Neuronal stem cell (in vitro differentiated cells): ENCODE data around the gene RASGEF1C.

Source experiments
- DNase-seq: peaks from one replicate; pipeline ENCODE4 v3.0.0-alpha.2; 2013; ENCODE audit warnings: low spot score
- H2AFZ ChIP-seq: one replicate; pipeline ENCODE4 v1.6.1; 2013; ENCODE audit warnings: mild to moderate bottlenecking, low read length, inconsistent platforms
- H2AK5ac ChIP-seq: 2 replicates; pipeline ENCODE4 v1.6.1; 2013; ENCODE audit warnings: low read depth, mild to moderate bottlenecking, inconsistent platforms, low read length, moderate library complexity, mixed read lengths
- H2BK120ac ChIP-seq: 2 replicates; pipeline ENCODE4 v1.6.1; 2013; ENCODE audit warnings: low read depth, mild to moderate bottlenecking, inconsistent platforms, low read length, moderate library complexity, mixed read lengths
- H2BK12ac ChIP-seq: one replicate; pipeline ENCODE4 v1.6.1; 2013; ENCODE audit warnings: low read length, inconsistent platforms
- H2BK15ac ChIP-seq: 2 replicates; pipeline ENCODE4 v1.6.1; 2013; ENCODE audit warnings: mild to moderate bottlenecking, low read length, inconsistent platforms, mixed read lengths
- H2BK5ac ChIP-seq: one replicate; pipeline ENCODE4 v1.6.1; 2013; ENCODE audit warnings: inconsistent platforms, mild to moderate bottlenecking, low read length, moderate library complexity
- H3K14ac ChIP-seq: one replicate; pipeline ENCODE4 v1.6.1; 2013; ENCODE audit warnings: low read length, inconsistent platforms
- H3K18ac ChIP-seq: 2 replicates; pipeline ENCODE4 v1.6.1; 2013; ENCODE audit warnings: low read length, inconsistent platforms
- H3K23ac ChIP-seq: 2 replicates; pipeline ENCODE4 v1.6.1; 2013; ENCODE audit warnings: low read depth, mild to moderate bottlenecking, mixed read lengths, low read length, inconsistent platforms; ENCODE audit not compliant: poor library complexity
- H3K27ac ChIP-seq: replicated peaks from 3 replicates; pipeline ENCODE4 v1.5.1; 2013; ENCODE audit warnings: low read length, inconsistent platforms
- H3K27me3 ChIP-seq, 3 experiments: 2 replicates each; pipeline ENCODE4 v1.6.1; 2013; ENCODE audit warnings: low read length in 3 of 3, mild to moderate bottlenecking in 2 of 3, inconsistent platforms in 1 of 3, low read depth in 1 of 3, mixed read lengths in 1 of 3, moderate library complexity in 1 of 3; ENCODE audit not compliant: control insufficient read depth in 3 of 3, insufficient read depth in 3 of 3
- H3K36me3 ChIP-seq, 2 donors: replicated peaks in 1 of 2; 2 replicates each; pipeline ENCODE4 v1.6.1; 2013; ENCODE audit warnings: low read length in 2 of 2; ENCODE audit not compliant: control insufficient read depth in 2 of 2, insufficient read depth in 2 of 2
- H3K4ac ChIP-seq: 2 replicates; pipeline ENCODE4 v1.6.1; 2013; ENCODE audit warnings: inconsistent platforms, mild to moderate bottlenecking, low read length, moderate library complexity
- H3K4me1 ChIP-seq, 2 donors: 1 replicate in 1 of 2; 2 replicates in 1 of 2; pipeline ENCODE4 v1.6.1; 2013; ENCODE audit warnings: low read length in 2 of 2, low read depth in 1 of 2; ENCODE audit not compliant: control insufficient read depth in 2 of 2, insufficient read depth in 1 of 2
- H3K4me2 ChIP-seq: one replicate; pipeline ENCODE4 v1.6.1; 2013; ENCODE audit warnings: mild to moderate bottlenecking, low read length, inconsistent platforms; ENCODE audit not compliant: insufficient read depth, poor library complexity, severe bottlenecking
- H3K4me3 ChIP-seq, 2 donors: 2 replicates each; pipeline ENCODE4 v1.5.1; 2013; ENCODE audit warnings: low read length in 2 of 2, mild to moderate bottlenecking in 2 of 2, inconsistent platforms in 1 of 2, moderate library complexity in 1 of 2
- H3K79me1 ChIP-seq: one replicate; pipeline ENCODE4 v1.6.1; 2013; ENCODE audit warnings: low read depth, mild to moderate bottlenecking, inconsistent platforms, low read length, moderate library complexity
- H3K9ac ChIP-seq: one replicate; pipeline ENCODE4 v1.6.1; 2013; ENCODE audit warnings: mild to moderate bottlenecking, low read depth, low read length, inconsistent platforms; ENCODE audit not compliant: poor library complexity
- H3K9me3 ChIP-seq, 2 donors: replicated peaks in 1 of 2; 2 replicates each; pipeline versions ENCODE3 to v1.6.1; 2013; ENCODE audit warnings: low read length in 2 of 2, mild to moderate bottlenecking in 2 of 2, inconsistent platforms in 1 of 2, low read depth in 1 of 2, mixed read lengths in 1 of 2, moderate library complexity in 1 of 2; ENCODE audit not compliant: control insufficient read depth in 2 of 2, insufficient read depth in 1 of 2
- H4K8ac ChIP-seq: one replicate; pipeline ENCODE4 v1.6.1; 2013; ENCODE audit warnings: low read depth, mild to moderate bottlenecking, inconsistent platforms, low read length, moderate library complexity
- H4K91ac ChIP-seq: one replicate; pipeline ENCODE4 v1.6.1; 2013; ENCODE audit warnings: low read length, low read depth, mild to moderate bottlenecking, inconsistent platforms; ENCODE audit not compliant: poor library complexity
- WGBS, 2 donors: extraction: QIAGEN DNeasy Blood & Tissue Kit; methylation state at CpG; one replicate each; pipeline ENCODE4 v1.1.7; 2013; ENCODE audit warnings: missing lambda C conversion rate in 2 of 2, mixed read lengths in 1 of 2; ENCODE audit not compliant: insufficient read length in 2 of 2, insufficient replicate concordance in 1 of 2; ENCODE audit errors: extremely low coverage in 2 of 2; 5-methylcytosine and 5-hydroxymethylcytosine counted together

The RASGEF1C gene

GRCh38 chr5:180054226-180054625, 154.8 kb downstream of the RASGEF1C start:
- Histone ChIP-seq H2BK15ac (no peak overlapping the region), H4K91ac (no peak overlapping the region), H3K79me1 (peaks cover 2% of the 10 kb centered on the region), H2AFZ (no peak overlapping the region), H2AK5ac (no peak overlapping the region), H3K18ac (no peak overlapping the region), H3K27me3 (no peaks in the 10 kb centered on the region), H3K27ac (no peak overlapping the region), H2BK5ac (no peak overlapping the region), H3K4me3 (no peak overlapping the region), H3K9me3 (peaks cover 0 to 42% of the 10 kb centered on the region in 2 donors), H2BK120ac (no peak overlapping the region), H3K4ac (no peak overlapping the region), H3K14ac (no peak overlapping the region), H4K8ac (no peak overlapping the region), H3K4me2 (no peak overlapping the region), H3K36me3 (peaks cover 6 to 32% of the 10 kb centered on the region in 2 donors), H3K9ac (no peak overlapping the region), H2BK12ac (no peak overlapping the region), H3K4me1 (peaks cover 9 to 10% of the 10 kb centered on the region in 2 donors), H3K23ac (no peak overlapping the region)
- no peak for DNase-seq
- no CpG with 5 or more reads among the region's 6 CpGs for WGBS, 2 donors

DNA sequence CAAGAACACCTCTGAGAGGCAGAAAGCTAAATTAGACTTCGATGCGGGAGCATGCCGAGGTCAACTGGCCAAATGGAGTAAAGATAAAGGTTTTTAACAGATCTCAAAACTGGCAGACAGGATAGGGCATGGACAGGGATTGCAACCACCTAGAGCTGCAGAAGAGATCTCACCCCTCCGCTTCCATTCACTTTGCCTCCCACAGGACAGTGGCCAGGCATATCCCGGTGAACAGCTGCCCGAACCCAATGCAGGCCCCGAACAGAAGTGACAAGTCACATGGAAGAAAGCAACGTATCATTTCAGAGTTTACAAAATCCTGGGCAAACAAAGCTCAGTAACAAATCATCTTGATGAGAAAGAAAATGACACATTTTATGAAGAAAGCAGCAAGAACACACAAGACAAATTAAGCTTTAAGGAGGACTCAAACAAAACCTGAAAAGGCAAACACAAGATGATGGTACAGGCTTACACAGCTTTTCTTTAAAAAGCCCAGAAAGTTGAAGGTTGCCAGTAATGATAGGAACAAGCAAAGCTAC, 155.9 kb downstream of the RASGEF1C start:
- no peak overlapping the region for H2BK12ac ChIP-seq
- no peak overlapping the region for H2BK5ac ChIP-seq
- H2BK120ac ChIP-seq = no peak overlapping the region
- no peaks in the 10 kb centered on the region for H3K79me1 ChIP-seq
- H3K4me3 ChIP-seq = no peak overlapping the region
- no peak overlapping the region for H4K8ac ChIP-seq
- peaks cover 9 to 10% of the 10 kb centered on the region in 2 donors for H3K4me1 ChIP-seq
- H2AFZ ChIP-seq = no peak overlapping the region
- peaks cover 4 to 32% of the 10 kb centered on the region in 2 donors for H3K36me3 ChIP-seq
- no peak overlapping the region for H3K9ac ChIP-seq
- no peak overlapping the region for H2AK5ac ChIP-seq
- H3K18ac ChIP-seq = no peak overlapping the region
- no peak overlapping the region for H3K23ac ChIP-seq
- no peak overlapping the region for H4K91ac ChIP-seq
- no peak overlapping the region for H3K14ac ChIP-seq
- no peak overlapping the region for H3K4ac ChIP-seq
- no peaks in the 10 kb centered on the region for H3K27me3 ChIP-seq
- DNase-seq = no peak
- no peak overlapping the region for H2BK15ac ChIP-seq
- no CpG with 5 or more reads among the region's 8 CpGs for WGBS, 2 donors
- peaks cover 0 to 45% of the 10 kb centered on the region in 2 donors for H3K9me3 ChIP-seq
- H3K27ac ChIP-seq = no peak overlapping the region
- no peak overlapping the region for H3K4me2 ChIP-seq

DNA sequence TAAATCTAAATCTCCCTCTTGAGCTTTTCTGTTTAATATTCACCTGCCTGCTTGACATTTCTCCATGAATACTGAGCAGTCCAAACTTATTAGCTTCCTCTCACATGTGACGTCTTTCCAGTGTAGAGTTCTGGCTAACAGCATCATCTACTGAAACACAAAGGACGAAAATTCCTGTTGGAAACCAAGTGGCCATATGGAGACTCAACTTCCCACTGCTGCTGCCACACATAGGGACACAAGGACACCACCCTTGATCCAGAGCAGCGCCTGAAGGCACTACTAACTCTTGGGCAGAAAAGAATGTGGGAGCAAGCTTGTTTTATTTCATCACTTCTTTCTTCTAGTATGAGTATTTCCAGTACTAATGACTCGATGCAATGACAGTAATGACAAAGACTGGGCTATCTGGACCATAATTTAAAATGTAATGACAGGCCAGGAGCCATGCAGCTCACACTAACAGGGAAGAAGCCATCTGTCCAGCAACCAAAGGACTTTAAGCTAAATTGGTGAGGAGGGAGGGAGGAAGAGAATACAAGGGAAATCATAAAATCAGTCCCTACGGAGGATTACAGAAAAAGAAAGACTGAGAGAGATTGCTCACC, 156.7 kb downstream of the RASGEF1C start:
- no peak overlapping the region for H3K4ac ChIP-seq
- no peak for DNase-seq
- no CpG with 5 or more reads among the region's 5 CpGs for WGBS, 2 donors
- H3K9me3 ChIP-seq = peaks cover 2 to 43% of the 10 kb centered on the region in 2 donors
- H2BK15ac ChIP-seq = no peak overlapping the region
- H2BK120ac ChIP-seq = no peak overlapping the region
- no peak overlapping the region for H3K27ac ChIP-seq
- no peak overlapping the region for H2AFZ ChIP-seq
- H2BK5ac ChIP-seq = no peak overlapping the region
- no peak overlapping the region for H4K91ac ChIP-seq
- H3K4me3 ChIP-seq = no peak overlapping the region
- H3K23ac ChIP-seq = no peak overlapping the region
- H3K79me1 ChIP-seq = no peaks in the 10 kb centered on the region
- H2BK12ac ChIP-seq = no peak overlapping the region
- no peak overlapping the region for H3K18ac ChIP-seq
- H3K14ac ChIP-seq = no peak overlapping the region
- peaks cover 3 to 31% of the 10 kb centered on the region in 2 donors for H3K36me3 ChIP-seq
- no peak overlapping the region for H3K4me2 ChIP-seq
- H3K4me1 ChIP-seq = peaks cover 6 to 10% of the 10 kb centered on the region in 2 donors
- H3K9ac ChIP-seq = no peak overlapping the region
- H3K27me3 ChIP-seq = no peaks in the 10 kb centered on the region
- H4K8ac ChIP-seq = no peak overlapping the region
- no peak overlapping the region for H2AK5ac ChIP-seq
